GM12864 (cell line): Measurements from ENCODE around the gene STYXL1.
"Not testable (repeated sequence)": the region's sequence is repeated elsewhere in the genome, so short reads cannot be mapped to it uniquely, and the experiment has no call there.

Source experiments
- DNase-seq: peaks from one replicate; pipeline ENCODE4 v3.0.0-alpha.2; 2011; ENCODE audit warnings: low read depth
- H3K4me3 ChIP-seq: 2 replicates; pipeline ENCODE4 v1.5.1; 2011; ENCODE audit warnings: mild to moderate bottlenecking, low read depth, low read length, control low read depth
- CTCF ChIP-seq: IDR thresholded peaks from 2 replicates; pipeline ENCODE4 v1.5.1; 2011; ENCODE audit warnings: low read depth, mild to moderate bottlenecking, moderate library complexity, low read length, control low read depth, inconsistent platforms; ENCODE audit errors: missing control alignments

STYXL1 gene

GRCh38 chr7:76064208-76064970 lies 16.6 kb upstream of the STYXL1 start:
- DNase-seq, result no peak
- no peak overlapping the region for H3K4me3 ChIP-seq
- TF ChIP-seq CTCF, result no peak

GRCh38 chr7:76063525-76063924 lies 15.7 kb upstream of the STYXL1 start:
- no peak overlapping the region for H3K4me3 ChIP-seq
- no peak for TF ChIP-seq CTCF
- DNase-seq, result no peak

GRCh38 chr7:76063114-76063513 lies 15.3 kb upstream of the STYXL1 start:
- no peak for DNase-seq
- H3K4me3 ChIP-seq, result no peak overlapping the region
- no peak for TF ChIP-seq CTCF

- no peak for TF ChIP-seq CTCF
- no peak for DNase-seq
- no peak overlapping the region for H3K4me3 ChIP-seq
Measured at GRCh38 chr7:76062254-76062653, 14.5 kb upstream of the STYXL1 start.

GRCh38 chr7:76060842-76061241 lies 13.0 kb upstream of the STYXL1 start:
- TF ChIP-seq CTCF, result no peak
- no peak overlapping the region for H3K4me3 ChIP-seq
- DNase-seq, result no peak

GRCh38 chr7:76058745-76059144 lies 10.9 kb upstream of the STYXL1 start:
- not testable (repeated sequence) for DNase-seq, H3K4me3 ChIP-seq

GRCh38 chr7:76057813-76058145 lies 10.0 kb upstream of the STYXL1 start:
- no peak for TF ChIP-seq CTCF
- DNase-seq, result no peak
- no peak overlapping the region for H3K4me3 ChIP-seq
